Eye (tissue), 1 donor: ENCODE measurements around the gene SOX4.

Experiments used
- DNase-seq: peaks from one replicate; pipeline ENCODE4 v3.0.0-alpha.2; 2015

SOX4 gene

DNA sequence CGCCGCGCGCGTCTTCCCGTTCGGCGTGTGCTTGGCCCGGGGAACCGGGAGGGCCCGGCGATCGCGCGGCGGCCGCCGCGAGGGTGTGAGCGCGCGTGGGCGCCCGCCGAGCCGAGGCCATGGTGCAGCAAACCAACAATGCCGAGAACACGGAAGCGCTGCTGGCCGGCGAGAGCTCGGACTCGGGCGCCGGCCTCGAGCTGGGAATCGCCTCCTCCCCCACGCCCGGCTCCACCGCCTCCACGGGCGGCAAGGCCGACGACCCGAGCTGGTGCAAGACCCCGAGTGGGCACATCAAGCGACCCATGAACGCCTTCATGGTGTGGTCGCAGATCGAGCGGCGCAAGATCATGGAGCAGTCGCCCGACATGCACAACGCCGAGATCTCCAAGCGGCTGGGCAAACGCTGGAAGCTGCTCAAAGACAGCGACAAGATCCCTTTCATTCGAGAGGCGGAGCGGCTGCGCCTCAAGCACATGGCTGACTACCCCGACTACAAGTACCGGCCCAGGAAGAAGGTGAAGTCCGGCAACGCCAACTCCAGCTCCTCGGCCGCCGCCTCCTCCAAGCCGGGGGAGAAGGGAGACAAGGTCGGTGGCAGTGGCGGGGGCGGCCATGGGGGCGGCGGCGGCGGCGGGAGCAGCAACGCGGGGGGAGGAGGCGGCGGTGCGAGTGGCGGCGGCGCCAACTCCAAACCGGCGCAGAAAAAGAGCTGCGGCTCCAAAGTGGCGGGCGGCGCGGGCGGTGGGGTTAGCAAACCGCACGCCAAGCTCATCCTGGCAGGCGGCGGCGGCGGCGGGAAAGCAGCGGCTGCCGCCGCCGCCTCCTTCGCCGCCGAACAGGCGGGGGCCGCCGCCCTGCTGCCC lies 1.1 kb downstream of the SOX4 start:
- DNase-seq, result peak; percentile 83

DNA sequence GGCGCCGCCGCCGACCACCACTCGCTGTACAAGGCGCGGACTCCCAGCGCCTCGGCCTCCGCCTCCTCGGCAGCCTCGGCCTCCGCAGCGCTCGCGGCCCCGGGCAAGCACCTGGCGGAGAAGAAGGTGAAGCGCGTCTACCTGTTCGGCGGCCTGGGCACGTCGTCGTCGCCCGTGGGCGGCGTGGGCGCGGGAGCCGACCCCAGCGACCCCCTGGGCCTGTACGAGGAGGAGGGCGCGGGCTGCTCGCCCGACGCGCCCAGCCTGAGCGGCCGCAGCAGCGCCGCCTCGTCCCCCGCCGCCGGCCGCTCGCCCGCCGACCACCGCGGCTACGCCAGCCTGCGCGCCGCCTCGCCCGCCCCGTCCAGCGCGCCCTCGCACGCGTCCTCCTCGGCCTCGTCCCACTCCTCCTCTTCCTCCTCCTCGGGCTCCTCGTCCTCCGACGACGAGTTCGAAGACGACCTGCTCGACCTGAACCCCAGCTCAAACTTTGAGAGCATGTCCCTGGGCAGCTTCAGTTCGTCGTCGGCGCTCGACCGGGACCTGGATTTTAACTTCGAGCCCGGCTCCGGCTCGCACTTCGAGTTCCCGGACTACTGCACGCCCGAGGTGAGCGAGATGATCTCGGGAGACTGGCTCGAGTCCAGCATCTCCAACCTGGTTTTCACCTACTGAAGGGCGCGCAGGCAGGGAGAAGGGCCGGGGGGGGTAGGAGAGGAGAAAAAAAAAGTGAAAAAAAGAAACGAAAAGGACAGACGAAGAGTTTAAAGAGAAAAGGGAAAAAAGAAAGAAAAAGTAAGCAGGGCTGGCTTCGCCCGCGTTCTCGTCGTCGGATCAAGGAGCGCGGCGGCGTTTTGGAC lies 2.0 kb downstream of the SOX4 start:
- DNase-seq, result peak; percentile 78

DNA sequence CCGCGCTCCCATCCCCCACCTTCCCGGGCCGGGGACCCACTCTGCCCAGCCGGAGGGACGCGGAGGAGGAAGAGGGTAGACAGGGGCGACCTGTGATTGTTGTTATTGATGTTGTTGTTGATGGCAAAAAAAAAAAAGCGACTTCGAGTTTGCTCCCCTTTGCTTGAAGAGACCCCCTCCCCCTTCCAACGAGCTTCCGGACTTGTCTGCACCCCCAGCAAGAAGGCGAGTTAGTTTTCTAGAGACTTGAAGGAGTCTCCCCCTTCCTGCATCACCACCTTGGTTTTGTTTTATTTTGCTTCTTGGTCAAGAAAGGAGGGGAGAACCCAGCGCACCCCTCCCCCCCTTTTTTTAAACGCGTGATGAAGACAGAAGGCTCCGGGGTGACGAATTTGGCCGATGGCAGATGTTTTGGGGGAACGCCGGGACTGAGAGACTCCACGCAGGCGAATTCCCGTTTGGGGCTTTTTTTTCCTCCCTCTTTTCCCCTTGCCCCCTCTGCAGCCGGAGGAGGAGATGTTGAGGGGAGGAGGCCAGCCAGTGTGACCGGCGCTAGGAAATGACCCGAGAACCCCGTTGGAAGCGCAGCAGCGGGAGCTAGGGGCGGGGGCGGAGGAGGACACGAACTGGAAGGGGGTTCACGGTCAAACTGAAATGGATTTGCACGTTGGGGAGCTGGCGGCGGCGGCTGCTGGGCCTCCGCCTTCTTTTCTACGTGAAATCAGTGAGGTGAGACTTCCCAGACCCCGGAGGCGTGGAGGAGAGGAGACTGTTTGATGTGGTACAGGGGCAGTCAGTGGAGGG lies 2.8 kb downstream of the SOX4 start:
- DNase-seq, result peak; percentile 88

DNA sequence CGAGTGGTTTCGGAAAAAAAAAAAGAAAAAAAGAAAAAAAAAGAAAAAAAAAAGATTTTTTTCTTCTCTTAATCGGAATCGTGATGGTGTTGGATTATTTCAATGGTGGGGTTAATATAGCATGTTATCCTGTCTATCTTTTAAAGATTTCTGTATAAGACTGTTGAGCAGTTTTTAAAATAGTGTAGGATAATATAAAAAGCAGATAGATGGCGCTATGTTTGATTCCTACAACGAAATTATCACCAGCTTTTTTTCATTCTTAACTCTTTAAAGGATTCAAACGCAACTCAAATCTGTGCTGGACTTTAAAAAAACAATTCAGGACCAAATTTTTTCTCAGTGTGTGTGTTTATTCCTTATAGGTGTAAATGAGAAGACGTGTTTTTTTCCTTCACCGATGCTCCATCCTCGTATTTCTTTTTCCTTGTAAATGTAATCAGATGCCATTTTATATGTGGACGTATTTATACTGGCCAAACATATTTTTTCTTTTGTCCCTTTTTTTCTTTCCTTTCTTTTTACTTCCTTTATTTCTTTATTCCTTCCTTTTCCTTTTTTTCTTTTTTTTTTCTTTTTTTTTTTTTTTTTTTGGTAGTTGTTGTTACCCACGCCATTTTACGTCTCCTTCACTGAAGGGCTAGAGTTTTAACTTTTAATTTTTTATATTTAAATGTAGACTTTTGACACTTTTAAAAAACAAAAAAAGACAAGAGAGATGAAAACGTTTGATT lies 3.6 kb downstream of the SOX4 start:
- peak; percentile 87 for DNase-seq

DNA sequence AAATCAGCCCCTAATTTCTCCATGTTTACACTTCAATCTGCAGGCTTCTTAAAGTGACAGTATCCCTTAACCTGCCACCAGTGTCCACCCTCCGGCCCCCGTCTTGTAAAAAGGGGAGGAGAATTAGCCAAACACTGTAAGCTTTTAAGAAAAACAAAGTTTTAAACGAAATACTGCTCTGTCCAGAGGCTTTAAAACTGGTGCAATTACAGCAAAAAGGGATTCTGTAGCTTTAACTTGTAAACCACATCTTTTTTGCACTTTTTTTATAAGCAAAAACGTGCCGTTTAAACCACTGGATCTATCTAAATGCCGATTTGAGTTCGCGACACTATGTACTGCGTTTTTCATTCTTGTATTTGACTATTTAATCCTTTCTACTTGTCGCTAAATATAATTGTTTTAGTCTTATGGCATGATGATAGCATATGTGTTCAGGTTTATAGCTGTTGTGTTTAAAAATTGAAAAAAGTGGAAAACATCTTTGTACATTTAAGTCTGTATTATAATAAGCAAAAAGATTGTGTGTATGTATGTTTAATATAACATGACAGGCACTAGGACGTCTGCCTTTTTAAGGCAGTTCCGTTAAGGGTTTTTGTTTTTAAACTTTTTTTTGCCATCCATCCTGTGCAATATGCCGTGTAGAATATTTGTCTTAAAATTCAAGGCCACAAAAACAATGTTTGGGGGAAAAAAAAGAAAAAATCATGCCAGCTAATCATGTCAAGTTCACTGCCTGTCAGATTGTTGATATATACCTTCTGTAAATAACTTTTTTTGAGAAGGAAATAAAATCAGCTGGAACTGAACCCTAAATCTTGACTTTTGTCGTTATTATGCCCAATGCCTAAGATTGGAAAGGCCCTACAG lies 4.5 kb downstream of the SOX4 start:
- DNase-seq, result peak; percentile 75

DNA sequence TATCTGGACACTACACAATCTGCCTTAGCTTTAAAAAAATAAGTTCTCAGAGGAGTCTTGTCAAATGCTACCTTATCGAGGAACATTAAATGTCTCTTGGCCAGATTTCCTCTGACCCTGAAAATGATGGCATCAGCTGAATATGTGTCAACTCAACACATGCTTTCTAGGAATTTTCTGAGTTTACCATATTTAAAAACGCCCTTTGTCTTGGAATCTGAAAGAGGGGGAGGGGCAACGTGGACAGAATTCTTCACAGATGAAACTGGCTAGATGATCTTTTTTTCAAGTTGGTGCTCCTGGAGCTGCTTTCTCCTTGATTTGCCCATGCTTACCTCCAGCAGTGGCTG lies 5.1 kb downstream of the SOX4 start:
- DNase-seq, result peak; percentile 79

DNA sequence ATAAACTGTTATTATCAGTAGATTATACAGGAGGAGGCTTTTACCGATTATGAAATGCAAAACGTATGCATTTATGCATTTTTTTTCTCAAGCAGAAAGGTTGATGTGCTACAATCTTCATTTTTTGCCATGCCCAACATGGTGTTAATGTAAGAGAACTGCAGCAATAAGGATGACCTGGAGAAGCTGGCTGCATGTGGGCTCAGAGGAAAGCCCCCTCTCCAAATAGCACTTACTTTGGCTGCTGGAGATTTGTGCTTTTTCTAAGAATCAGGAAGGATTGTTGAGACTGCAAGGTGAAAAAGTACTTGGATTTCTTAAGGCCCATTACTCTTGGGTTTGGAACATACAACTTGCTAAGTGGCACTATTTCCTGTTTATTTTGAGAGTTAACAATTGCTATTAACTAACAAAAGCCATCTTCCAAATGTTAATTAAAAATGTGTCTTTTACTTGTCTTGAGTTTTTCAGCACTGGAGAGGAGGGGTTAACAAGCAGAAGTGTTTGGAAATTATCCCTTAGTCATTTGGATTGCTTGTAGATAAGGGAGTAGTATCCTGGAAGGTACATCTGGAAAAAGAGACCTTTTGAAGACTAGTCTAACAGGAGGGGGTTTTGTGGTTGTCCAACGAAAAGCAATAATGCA lies 5.6 kb downstream of the SOX4 start:
- DNase-seq, result peak; percentile 34

DNA sequence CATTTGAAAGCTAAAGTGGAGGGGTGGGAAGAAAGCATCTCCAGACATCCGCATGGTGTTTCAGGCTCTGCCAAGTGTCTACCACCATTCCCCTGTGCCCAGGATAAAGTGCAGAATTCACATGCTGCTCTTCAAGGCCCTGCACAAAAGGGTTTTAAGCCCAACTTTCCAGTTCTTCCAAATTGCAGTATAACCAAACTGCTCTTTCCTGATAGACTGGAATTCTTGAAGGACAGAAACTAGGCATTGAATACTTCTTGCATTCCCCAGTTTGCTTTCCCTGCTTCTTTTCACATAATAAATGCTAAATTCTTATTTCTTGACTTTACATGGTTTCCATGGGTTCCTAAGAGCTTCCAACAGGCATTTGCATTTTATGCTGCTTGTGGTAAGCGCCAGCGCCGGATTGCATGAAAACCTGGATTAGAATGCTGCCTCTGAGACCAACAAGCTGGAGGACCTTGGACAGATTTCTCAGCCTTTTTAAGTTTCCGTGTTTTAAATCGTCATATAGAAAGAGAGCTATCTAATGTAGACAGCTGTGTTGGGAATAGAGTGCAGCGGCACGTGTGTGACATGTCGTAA lies 7.9 kb downstream of the SOX4 start:
- DNase-seq, result no peak

DNA sequence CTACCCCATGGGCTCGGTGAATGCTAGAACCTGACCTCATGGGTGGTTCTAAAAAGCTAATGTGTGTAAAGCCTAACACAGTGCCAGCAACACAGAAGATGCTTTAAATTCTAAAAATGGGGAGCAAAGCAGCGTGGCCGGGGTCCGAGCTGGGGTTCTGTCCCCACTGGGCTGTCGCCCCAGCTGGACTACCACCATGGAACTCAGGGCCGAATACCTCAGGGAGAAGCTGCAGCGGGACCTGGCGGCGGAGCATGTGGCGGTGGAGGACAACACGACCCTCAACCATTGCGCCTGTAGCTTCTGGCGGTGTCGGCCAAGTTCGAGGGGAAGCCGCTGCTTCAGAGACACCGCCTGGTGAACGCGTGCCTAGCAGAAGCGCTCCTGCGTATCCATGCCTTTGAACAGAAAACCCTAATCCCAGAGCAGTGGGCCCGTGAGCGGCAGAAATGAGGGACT lies 8.4 kb downstream of the SOX4 start:
- peak; percentile 35 for DNase-seq

DNA sequence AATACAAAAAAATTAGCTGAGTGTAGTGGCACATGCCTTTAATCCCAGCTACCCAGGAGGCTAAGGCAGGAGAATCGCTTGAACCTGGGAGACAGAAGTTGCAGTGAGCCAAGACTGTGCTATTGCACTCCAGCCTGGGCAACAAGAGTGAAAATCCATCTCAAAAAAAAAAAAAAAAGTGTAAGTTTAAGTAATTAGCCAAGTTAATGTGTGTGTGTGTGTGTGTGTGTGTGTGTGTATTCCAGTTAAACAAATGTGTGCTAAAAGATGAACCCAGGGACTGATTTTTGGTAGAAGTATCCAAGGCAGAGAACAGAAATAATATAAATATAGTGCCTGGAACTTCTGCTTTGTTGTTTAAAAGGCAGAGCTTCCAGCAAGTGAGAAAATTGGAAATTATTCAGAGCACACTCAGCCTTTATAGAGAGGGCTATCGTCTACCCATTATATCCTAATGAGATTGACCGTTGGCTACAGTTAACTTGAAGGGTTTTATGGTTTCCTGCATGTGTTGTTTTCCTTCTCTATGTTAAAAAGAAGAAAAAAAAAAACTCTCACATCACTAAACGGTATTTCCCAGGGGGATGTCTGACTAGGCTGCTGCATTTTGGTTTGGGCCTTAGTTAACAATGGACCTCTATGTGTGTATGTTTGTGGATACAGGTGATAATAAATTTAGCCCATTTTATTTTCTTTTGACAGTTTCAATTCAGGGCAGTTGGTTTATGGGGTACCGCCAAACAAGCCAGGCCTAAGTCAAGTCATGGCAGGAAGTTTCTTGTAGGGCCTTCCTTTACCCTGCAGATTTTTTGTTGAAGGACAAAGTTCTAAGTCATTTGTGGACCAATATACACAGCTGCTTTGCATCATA lies 9.8 kb downstream of the SOX4 start:
- peak; percentile 22 for DNase-seq

DNA sequence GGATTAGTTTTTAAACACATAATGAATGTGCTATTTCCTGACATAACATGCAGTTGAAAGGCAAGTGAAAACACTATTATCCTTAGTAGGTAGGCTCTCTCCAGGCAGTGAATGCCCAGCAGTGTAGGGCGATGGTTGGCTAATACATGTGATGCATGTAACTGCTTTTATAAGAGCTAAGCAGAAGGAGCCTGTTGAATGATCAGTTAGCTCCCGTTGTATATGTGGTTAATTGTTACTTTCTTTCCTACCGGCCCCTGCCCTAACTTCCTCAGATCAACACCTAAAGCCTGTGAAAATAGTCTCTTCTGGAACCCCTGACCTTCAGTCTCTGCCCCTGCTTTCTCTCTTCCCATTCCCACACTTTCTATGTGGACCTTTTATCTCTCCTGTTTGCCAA lies 10.5 kb downstream of the SOX4 start:
- peak; percentile 8 for DNase-seq

DNA sequence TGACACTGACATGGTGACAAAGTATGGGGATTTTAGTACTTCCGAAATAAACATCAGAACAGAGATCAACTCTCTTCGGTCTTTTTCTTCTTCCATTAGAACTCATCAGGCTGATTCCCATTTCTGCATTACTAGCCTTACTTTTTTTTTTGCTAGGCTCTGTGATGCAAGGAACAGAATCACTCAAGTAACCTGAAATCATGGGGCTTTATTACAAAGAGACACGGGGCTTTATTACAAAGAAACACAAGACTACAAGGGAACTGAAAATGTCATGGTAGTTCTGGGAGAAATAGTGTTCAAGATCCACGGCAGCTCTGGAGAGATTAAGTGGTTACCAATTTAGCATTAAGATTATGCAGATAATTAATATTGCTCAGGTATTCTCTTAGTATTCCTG lies 11.6 kb downstream of the SOX4 start:
- DNase-seq, result no peak

DNA sequence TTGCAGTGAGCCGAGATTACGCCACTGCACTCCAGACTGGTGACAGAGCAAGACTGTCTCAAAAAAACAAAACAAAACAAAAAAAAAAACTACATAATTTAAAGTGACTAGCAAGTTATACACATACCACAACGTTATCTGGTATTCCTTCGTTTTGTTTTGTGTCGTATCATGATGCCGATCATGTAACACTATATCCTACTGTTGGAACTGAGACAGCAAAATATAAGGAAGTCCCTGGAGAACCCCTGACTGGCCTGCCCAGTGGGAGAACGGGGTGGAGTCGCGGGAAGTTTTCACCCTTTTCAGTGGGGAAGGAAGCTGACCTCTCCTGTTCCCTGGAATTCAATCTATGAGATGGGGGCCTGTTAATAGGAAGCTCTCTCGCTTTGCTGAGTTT lies 15.1 kb downstream of the SOX4 start:
- no peak for DNase-seq

DNA sequence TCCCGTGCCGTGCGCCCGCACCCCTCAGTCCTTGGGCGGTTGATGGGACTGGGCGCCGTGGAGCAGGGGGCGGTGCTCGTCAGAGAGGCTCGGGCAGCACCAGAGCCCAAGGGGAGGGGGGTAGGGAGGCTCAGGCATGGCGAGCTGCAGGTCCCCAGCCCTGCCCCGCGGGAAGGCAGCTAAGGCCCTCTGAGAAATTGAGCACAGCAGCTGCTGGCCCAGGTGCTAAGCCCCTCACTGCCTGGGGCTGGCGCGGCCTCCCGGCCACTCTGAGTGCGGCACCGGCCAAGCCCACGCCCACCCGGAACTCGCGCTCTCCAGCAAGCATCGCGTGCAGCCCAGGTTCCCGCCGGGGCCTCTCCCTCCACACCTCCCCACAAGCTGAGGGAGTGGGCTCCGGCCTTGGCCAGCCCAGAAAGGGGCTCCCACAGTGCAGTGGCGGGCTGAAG lies 16.4 kb downstream of the SOX4 start:
- no peak for DNase-seq

DNA sequence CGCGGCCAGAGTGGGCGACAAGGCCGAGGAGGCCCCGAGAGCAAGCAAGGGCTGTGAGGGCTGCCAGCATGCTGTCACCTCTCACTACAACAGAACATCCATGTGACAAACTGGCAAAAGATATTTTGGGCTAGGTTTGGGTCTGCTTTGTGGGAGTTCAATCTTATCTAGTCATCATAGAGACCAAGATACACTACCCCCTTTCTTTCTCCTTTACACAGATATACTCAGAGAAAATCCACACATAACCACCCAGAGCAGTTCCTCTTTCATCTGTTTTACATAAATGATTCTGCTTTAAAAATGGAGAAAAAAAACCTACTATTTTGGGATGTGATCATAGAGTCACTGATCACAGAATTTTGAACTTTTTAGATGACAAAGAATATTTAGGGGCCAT lies 16.8 kb downstream of the SOX4 start:
- DNase-seq, result no peak

DNA sequence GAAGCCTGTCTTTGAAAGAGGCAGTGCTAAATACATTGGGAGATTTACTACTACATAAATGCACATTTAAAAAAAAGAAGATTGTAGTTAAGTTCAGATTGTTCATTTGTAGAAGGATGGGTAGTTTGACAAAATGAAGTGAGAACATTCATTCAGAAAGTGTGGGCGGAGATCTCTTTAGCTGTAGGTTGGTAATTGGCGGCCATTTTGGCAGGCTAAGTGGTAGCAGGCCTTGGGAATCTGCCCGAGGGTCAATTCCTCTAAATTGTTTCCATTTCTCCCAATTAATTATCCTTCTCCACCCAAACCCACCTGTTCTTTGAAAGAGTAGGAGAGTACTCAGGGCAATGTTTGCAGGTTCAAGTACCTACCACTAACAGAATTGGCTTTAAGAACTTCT lies 17.9 kb downstream of the SOX4 start:
- no peak for DNase-seq

DNA sequence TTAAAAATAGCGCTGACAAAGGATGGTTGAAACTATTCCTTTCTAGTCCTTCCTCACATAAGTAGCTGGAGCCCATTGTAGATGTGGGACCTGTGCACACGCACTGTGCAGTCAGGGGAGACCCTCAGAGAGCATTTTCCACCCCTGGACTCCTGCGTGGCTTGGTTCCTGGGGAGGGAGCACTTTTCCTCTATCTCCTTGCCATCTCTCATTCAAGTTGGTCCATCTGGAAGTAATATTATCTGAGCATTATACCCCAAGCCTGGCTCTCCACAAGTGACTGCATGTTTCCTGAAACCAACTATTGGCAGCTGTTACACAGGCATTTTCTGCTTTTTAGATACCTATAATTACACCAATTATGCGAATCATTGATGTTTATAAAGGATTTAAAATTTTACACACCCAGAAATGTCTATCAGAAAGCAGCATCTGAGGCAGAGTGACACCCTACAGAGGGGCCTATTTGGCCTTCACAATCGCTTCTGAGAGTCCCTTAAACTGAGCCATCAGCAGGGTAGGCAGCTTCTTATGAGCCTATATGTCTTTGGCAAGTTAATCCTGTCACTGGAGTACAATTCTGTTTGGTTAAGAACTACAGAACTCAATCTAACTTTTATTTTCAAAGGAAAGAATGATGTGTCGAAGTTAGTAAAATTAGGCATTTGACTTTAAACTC lies 18.7 kb downstream of the SOX4 start:
- DNase-seq, result peak; percentile 31

DNA sequence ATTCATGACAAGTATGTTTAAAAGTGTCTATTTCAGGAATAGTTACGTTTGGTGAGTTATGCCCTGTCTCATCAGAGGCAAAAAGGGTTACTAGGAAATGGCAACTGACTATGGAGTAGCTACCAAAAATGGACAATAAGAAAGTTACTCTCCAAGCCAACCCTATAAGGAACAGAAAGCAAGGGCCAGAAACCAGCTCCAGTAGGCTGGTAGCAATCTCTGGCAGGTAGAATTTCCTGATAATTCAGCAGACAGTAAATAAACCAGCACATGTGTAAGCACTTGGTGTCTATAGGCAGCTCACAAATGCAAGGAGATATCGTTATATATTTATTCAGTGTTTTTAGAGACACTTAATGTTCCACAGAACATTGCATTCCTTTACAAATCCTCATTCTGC lies 20.3 kb downstream of the SOX4 start:
- no peak for DNase-seq

DNA sequence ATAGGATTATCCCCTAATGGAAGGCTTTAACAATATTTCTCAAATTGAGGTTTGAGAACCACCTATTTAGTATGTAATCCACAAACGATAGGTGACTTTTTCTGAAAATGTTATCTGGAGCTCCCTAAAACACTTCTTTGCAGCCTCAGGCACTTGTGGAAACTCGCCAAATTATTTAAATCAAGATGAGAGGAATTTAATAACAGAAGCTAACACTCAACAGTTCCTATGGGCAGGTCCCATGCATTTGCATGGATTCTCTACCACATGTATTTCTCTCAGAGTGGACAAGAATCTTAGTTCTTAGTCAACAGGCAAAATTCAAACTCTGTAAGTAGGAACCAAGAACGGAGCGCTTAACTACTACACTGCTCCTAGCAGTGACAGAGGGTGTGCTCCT lies 20.7 kb downstream of the SOX4 start:
- DNase-seq, result no peak
